HPDE6-E6E7 (cell line): Measurements from ENCODE around the gene LSM14A.
"Not testable (repeated sequence)": the region's sequence is repeated elsewhere in the genome, so short reads cannot be mapped to it uniquely, and the experiment has no call there.

Source experiments
- DNase-seq: peaks from one replicate; pipeline ENCODE4 v3.0.0; 2011; ENCODE audit warnings: missing footprints; ENCODE audit errors: extremely low spot score

Gene LSM14A

DNA sequence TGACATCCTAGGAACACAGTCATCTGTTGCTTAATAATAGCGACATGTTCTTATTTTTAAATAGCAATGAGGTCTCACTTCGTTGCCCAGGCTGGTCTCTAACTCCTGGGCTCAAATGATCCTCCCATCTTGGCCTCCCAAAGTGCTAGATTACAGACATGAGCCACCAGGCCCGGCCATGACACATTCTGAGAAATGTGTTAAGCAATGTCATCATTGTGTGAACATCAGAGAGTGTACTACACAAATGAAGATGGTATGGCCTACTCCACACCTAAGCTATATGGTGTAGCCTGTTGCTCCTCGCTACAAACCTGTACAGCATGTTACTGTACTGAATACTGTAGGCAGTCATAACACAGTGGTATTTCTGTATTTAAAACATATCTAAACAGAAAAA, 57.4 kb downstream of the LSM14A start:
- no peak for DNase-seq

DNA sequence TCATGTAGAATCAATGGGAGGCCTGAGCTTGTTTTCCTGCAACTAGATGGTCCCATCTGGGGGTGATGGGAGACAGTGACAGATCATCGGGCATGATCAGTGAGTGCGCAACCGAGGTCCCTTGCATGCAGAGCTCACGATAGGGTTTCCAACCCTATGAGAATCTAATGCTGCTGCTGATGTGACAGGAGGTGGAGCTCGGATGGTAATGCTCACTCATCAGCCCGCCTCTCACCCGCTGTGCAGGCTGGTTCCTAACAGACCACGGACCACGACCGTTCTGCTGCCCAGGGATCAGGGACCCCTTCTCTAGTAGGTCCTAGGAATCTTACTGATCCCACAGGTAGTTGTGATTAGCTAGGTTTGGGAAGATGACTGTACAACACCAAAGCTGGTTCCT, 58.5 kb downstream of the LSM14A start:
- no peak for DNase-seq

DNA sequence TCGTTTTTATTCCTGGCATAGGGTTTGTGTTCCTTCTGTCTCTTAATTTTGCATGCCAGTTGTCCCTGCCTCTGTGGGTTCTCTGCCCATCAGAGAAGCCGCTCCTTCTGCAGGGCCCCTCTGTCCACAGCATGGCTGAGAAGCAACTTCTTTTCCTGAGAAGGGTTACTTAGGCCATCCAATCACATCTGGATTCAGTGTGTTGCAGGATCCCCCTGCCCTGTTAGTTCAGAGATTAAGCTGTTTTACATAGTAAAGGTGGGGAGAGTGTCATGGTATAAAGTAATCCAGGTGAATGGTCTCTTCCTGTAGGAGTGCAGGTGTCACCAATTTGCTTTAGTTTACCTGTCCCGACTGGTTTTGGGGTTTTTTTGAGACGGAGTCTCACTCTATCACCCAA, 59.1 kb downstream of the LSM14A start:
- no peak for DNase-seq

DNA sequence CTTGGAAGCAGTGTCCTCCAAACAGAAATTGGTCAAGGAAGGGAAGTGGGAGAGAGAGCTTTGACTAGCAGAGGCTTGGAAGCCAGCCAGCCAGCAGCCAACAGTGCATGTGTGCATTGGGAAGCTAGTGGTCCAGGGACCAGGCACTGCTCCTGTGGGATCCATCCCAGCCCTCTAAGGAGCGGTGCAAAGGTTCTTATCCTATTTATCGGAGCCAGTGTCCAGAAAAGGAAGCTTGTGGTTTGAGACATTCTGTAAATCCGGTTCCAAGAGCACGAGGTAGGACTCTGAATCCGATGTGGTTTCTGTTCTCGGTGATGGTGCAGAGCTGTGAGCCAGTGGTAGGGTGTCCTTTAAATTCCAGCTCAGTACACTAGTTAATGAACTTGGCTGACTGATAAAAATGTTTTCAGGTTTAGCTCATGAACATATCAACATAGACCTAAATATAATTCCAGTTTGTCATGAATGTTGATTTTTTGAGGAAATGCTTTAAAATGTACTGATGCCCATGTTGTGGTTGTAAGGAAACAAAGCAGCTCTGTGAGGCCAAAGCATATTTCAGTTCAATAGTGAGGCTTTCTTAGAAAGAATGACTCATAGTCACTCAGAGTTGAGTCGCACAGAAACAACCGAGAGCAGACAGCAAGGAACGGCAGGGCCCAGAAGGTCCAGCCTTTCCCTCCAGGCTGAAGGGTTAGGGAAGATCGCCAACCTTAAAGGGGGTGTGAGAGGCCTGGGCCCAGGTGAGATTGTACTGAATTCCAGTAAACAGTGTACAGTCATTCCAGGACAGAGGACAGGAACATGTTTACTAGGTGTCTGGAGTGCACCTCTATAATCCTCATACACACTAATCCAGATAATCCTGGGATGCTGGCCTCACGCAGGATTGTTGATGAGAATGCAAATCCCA, 60.5 kb downstream of the LSM14A start:
- peak; percentile 57 for DNase-seq

DNA sequence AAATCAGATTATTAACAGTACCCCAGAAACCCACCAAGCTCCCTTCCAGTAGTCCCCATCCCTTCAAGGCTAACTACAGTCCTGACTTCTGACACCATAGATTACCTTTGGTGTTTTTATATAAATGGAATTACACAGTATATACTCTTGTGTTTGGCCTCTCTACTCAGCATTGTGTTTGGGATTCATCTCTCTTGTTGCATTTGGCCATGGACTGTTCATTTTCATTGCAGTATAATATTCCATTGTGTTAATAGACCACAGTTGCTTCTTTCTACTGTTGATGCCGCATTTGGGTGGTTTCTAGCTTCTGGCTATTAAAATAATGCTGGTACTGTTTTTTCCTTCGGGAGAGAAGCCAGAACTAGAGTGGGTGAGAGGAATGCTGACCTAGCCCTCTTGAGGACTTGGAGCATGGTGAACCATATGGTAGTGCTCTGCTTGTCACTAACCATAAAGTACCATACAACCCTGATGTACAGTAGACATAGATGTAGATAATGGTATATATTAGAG, 63.2 kb downstream of the LSM14A start:
- DNase-seq: no peak

DNA sequence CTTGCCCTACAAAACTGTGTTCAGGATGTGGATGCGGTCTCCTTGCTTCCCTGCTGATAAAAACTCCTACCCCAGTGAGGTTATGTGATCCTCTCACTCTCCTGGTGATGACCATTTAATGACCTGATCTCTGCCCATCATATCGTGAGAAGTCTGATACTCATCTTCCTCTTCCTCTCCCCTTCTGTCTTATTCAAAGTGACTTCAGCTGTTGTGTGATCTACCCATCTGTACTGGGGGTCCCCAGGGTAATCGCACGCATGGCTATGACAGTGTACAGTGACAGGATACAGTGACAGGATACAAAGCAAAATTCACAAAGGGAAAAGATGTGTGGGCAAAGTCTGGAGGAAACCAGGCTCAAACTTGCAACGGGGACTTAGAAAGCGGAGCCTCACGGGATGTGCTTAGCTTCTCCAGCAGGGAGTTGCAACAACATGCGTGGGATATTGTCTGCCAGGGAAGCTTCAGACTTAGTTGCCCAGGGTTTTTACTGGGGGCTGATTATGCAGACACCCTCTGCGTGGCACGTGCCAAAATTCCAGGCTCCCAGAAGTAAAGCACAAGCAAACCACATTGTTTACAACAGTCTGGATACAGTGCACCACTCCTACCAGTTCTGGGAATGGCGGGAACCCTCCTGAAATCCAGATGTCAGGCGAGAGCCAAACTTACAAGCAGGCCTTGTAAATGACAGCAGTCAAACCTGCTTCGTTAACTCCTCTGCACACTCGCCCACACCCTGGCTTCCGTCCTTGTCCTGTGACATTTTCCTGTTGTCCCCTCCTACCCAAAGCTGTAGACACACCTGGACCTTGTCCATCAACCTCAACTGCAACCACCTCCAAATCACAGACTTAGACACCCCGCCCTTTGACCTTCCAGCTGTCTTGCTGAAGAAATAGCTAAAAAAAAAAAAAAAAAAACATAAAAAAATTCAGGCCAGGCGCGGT, 64.0 kb downstream of the LSM14A start:
- no peak for DNase-seq

DNA sequence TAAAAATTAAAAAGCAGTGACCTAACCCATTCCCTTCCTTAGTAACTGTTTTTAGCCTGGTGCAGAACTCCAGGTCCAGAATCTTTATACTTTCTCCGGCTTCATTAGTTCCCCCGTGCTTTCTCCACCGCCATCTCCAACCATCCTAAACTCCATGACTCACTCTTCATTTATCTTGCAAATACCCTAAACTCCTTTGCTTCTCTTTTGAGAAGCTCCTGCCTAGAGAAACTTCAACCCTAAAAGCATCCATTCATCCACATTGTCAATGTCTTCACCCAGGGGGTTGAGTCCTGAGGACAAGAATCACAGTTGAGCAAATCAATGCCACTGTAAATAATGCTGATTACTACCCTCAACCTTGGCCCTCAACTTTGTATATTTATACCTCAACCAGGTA, 65.0 kb downstream of the LSM14A start:
- DNase-seq: no peak

DNA sequence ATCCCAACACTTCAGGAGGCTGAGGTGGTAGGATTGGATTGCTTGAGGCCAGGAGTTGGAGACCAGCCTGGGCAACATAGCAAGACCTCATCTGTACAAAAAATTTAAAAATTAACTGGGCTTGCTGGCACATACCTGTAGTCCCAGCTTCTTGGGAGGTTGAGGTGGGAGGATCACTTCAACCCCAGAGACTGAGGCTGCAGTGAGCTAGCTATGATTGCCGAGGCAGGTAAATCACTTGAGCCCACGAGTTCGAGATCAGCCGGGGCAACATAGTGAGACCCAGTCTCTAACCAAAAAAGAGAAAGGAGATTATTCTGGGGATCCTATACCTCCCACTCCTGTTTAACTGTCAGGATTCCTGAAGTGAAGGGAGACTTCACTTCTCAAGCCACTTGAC, 65.6 kb downstream of the LSM14A start:
- DNase-seq: no peak

DNA sequence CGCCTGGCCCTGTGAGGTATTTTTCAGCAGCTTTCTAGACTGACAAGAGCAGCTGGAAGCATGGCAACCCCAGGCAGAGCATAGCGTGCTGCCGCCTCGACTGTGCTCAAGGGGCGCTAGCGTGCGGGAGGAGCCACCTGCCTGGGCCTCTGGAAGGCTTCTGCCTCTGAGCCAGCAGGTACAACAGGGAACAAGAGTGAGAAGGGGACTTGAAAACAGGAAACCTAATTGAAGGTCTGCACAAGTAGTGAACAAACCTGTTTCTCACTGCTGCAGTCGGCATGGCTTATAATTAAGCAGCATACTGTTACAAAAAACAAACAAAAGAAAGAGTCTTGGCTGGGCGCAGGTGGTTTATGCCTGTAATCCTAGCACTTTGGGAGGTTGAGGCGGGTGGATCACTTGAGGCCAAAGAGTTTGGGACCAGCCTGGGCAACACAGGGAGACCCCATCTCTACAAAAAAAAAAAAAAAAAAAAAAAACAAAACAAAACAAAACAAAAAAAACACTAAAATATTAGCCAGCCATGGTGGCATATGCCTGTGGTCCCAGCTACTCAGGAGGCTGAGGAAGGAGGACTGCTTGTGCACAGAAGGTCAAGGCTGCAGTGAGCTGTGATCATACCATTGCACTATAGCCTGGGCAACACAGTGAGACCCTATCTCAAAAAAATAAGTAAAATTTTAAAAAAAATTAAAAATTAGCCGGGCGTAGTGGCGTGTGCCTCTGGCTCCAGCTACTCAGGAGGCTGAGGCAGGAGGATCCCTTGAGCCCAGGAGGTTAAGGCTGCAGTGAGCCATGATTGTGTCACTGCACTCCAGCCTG, 69.4 kb downstream of the LSM14A start:
- peak; percentile 36 for DNase-seq

DNA sequence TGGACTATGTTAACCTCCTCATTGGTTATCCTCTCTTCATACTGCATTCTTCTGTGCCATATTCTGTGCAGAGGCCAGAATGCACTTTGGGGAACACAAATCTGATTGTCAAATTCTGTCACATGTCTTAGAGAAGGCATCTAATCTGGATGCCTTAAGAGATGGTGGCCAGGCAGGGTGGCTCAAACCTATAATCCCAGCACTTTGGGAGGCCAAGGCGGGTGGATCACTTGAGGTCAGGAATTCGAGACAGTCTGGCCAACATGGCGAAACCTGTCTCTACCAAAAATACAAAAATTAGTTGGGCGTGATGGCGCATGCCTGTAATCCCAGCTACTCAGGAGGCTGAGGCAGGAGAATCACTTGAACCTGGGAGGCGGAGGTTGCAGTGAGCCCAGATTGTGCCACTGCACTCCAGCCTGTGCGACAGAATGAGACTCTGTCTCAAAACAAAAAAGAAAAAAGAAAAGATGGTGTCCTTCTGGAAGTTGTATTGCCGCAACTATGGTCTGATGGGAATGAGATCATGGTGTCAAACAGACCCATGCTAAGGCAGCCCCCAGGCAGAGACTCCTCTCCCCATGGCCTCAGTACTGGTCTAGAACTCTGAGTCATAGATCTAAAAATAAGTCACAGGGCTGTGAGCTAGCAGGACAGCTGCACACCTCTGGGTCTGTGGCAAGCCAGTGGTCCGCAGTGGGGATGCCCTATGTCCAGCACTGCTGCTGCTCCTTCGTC, 71.0 kb downstream of the LSM14A start:
- not testable (repeated sequence) for DNase-seq

DNA sequence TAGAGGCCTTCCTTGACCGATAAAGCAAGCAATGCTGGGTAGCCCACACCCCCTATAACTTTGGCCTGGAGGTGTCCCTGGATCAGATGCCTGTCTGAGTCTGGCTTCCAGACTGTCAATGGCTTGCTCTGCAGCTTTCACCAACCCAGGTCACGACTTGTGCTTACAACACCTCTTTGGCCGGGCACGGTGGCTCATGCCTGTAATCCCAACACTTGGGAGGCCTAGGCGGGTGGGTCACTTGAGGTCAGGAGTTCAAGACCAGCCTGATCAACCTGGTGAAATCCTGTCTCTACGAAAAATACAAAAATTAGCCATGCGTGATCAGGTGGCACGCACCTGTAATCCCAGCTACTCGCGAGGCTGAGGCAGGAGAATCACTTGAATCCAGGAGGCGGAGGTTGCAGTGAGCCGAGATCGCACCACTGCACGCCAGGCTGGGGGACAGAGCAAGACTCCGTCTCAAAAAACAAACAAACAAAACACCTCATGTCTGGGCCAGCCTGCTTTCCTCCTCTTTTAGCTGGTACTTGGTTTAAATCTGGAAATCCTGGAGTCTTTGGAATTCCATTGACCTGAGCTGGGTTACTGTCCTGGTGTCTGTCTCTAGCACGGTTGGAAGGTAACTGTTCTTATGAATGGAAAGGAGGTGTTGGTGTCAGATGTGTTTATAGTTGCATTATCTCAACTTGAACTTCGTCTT, 71.7 kb downstream of the LSM14A start:
- no peak for DNase-seq

DNA sequence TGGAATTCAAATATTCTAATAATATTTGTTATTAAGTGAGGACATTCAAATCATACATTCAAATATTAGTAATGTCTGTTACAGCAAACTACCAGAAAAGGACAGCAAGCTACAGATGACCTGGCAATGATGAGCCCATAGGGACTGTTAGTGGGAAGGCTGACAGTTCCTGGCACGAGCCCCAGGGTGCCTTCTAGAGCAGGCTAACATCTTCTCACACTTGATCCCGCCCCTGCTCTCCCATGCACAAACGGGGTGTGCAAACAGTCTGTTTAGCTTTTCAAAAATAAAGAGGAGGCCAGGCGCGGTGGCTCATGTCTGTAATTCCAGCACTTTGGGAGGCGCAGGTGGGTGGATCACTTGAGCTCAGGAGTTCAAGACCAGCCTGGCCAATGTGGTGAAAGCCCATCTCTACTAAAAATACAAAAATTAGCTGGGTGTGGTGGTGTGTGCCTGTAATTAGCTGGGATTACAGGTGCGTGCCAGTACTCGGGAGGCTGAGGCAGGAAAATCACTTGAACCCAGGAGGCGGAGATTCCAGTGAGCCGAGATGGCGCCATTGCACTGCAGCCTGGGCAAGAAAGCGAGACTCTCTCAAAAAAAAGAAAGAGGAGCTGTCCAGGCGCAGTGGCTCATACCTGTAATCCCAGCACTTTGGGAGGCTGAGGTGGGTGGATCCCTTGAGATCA, 72.5 kb downstream of the LSM14A start:
- DNase-seq: no peak

DNA sequence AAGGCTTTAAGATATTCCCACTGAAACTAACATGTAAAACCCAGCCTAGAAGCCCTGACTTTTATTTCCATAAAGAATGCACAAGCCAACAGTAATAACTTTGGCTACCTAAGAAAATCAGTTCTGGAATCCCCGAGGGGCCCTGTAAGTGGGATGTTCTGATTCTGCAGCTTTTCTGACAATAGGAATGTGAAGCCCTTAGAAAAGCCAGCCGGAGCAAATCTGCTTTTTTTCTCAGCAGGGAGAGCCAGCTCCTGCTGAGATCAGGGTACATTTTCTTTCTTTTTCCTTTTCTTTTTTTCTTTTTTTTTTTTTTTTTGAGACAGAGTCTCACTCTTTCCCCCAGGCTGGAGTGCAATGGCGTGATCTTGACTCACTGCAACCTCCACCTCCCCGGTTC, 74.0 kb downstream of the LSM14A start:
- no peak for DNase-seq

DNA sequence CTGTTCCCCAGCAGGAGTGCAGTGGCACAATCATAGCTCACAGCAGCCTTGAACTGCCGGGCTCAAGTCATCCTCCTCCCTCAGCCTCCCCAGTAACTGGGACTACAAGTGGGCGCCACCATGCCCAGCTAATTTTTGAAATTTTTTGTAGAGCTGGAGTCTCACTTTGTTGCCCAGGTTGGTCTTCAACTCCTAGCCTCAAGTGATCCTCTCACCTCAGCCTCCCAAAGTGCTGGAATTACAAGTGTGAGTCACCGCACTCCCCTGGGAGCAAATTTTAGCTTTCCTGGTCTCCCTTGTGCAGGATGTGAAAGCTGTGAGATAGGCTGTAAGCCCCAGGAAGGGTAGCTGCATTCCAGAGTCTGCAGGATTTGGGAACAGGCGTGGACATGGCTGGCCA, 76.6 kb downstream of the LSM14A start:
- no peak for DNase-seq

DNA sequence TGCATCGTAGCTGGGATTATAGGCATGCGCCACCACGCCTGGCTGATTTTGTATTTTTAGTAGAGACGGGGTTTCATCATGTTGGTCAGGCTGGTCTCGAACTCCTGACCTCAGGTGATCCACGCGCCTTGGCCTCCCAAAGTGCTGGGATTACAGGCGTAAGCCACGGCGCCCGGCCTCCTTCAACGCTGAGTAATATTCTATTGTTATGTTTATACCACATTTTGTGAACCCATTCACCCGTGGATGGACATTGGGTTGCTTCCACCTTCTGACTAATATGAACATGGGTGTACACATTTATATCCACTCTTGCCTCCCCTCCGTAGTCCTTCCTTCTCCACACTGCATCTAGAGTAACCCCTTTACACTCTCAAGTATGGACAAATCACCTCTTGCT, 80.9 kb downstream of the LSM14A start:
- not testable (repeated sequence) for DNase-seq

DNA sequence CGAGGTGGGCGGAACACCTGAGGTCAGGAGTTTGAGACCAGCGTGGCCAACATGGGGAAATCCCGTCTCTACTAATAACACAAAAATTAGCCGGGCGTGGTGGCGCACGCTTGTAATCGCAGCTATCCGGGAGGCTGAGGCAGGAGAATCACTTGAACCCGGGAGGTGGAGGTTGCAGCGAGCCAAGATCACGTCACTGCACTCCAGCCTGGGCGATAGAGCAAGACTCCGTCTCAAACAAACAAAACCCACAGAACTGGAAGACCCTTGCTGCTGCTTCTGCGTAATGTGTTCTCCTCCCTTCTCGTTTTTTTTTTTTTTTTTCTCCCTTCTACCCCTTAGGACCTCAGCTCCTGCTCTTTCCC, 81.4 kb downstream of the LSM14A start:
- DNase-seq: not testable (repeated sequence)

DNA sequence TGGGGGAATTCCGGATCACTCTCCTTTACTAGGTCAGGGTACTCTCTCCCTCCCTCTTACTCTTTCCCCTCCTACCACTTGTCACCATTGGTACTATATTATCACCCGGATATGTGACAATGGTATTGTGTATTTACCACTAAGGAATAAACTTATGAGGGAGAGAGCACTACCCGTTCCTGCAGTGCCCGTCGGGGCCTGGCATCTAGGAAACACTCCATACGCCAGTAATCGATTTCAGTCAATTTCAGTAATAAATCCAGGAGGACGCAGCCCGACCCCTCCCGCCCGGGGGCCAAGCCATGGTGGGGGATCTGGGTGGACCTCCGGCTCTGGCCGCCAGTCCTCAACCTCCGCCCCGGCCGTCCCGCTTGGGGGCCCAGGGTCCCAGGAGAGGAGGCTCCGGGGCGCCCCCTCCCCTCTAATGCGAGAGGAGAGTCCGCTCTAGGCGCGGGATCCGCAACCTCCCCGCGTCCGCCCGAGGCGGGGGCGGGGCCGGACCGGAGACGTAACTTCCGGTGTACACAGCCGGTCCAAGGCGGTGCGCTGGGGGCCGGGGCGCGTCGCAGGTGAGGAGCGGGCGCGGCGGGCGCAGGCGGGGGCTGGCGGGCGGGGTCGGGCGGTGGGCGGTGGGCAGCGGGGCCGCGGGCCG, 81.9 kb downstream of the LSM14A start, which contains the start of gene GARRE1:
Gene GARRE1, plus strand, starts transcription at position 509 of the 652 bp plus-strand sequence. CDS start 45,920 bp downstream, outside the sequence.
- DNase-seq: no peak

DNA sequence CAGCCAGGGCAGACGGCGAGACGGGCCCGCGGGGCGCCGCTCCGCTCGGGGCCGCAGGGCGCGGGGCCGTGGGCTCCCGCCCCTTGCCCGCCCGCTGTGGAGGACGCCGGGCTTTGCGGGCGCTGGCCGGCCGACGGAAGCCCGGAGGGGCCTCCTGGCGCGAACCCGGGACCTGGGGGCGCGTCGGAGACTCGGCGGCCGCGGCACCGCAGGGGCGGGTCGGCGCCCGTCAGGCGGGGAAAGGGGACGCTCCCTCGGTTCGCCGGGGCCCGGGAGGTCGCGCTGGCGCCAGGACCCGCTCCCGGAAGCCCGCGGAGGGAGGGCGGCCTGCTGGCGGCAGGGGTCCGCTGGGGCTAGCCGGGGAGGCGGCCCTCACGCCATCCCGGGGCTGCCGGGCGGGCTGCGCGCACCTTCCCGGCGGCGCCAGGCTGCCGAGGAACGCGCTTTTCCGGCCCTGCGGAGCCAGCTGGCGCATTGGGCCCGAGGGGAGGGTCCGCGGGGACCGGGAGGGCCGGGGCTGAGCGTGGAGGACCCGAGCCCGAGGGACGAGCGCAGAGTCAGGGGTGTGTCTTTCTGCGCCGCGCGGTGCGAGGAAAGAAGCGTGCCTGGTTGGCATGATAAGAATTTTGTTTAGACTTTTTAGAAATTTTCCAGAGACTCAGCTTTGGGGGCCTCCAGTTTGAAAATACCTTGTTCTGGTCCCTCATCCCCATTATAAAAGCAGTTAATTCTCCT, 82.6 kb downstream of the LSM14A start:
- no peak for DNase-seq
